HG03095 (cell line): Measurements from ENCODE around the gene SYT1.
"Not testable (repeated sequence)": the region's sequence is repeated elsewhere in the genome, so short reads cannot be mapped to it uniquely, and the experiment has no call there.

Experiments used
- ATAC-seq: cut with Tn5 transposase; IDR thresholded peaks from one replicate; pipeline ENCODE4 v1.9.1; 2021; ENCODE audit warnings: moderate library complexity; ENCODE audit not compliant: unreplicated experiment

SYT1 gene

GRCh38 chr12:79422060-79422812, 557.7 kb downstream of the SYT1 start:
- no peak for ATAC-seq

GRCh38 chr12:79423560-79423959, 559.0 kb downstream of the SYT1 start:
- ATAC-seq: no peak

- ATAC-seq: no peak
Measured at GRCh38 chr12:79424109-79424721, 559.6 kb downstream of the SYT1 start.

GRCh38 chr12:79426121-79426520, 561.5 kb downstream of the SYT1 start:
- ATAC-seq: no peak

- ATAC-seq: not testable (repeated sequence)
Measured at GRCh38 chr12:79426744-79427143, 562.2 kb downstream of the SYT1 start.

GRCh38 chr12:79433465-79434072, 569.0 kb downstream of the SYT1 start:
- no peak for ATAC-seq

GRCh38 chr12:79434561-79434960, 570.0 kb downstream of the SYT1 start:
- ATAC-seq: no peak

- no peak for ATAC-seq
Measured at GRCh38 chr12:79435742-79436141, 571.2 kb downstream of the SYT1 start.

GRCh38 chr12:79438480-79439174, 574.1 kb downstream of the SYT1 start:
- no peak for ATAC-seq

- ATAC-seq: no peak
Measured at GRCh38 chr12:79439175-79439825, 574.7 kb downstream of the SYT1 start.

GRCh38 chr12:79441534-79441933, 577.0 kb downstream of the SYT1 start:
- no peak for ATAC-seq

- no peak for ATAC-seq
Measured at GRCh38 chr12:79442396-79442795, 577.8 kb downstream of the SYT1 start.

GRCh38 chr12:79444089-79444488, 579.5 kb downstream of the SYT1 start:
- ATAC-seq: no peak

GRCh38 chr12:79448816-79449215, 584.2 kb downstream of the SYT1 start:
- ATAC-seq: no peak

- ATAC-seq: no peak
Measured at GRCh38 chr12:79451365-79451764, 586.8 kb downstream of the SYT1 start.

- ATAC-seq: no peak
Measured at GRCh38 chr12:79451978-79452377, 587.4 kb downstream of the SYT1 start.

GRCh38 chr12:79452906-79453305, 588.3 kb downstream of the SYT1 start:
- no peak for ATAC-seq

GRCh38 chr12:79453820-79454219, 589.2 kb downstream of the SYT1 start:
- no peak for ATAC-seq

- ATAC-seq: no peak
Measured at GRCh38 chr12:79454338-79454843, 589.8 kb downstream of the SYT1 start.

- ATAC-seq: no peak
Measured at GRCh38 chr12:79455286-79455685, 590.7 kb downstream of the SYT1 start.

- no peak for ATAC-seq
Measured at GRCh38 chr12:79482323-79482722, 617.7 kb downstream of the SYT1 start.
